HEK293 (cell line): ENCODE measurements around the gene FADS2.

ENCODE experiments used
- CTCF ChIA-PET: fragments of 350-600 bp; formaldehyde crosslinking; extraction: SDS; loops from one replicate; lab custom pipeline; 2021; ENCODE audit warnings: antibody characterized with exemption; lab: Yijun Ruan, JAX
- POLR2A ChIA-PET: fragments of 300-600 bp; formaldehyde crosslinking; extraction: SDS; loops from one replicate; lab custom pipeline; 2020; ENCODE audit warnings: antibody characterized with exemption, inconsistent platforms; lab: Yijun Ruan, JAX
- H3K27ac ChIP-seq: fragments of 200-500 bp; sonication (Bioruptor generic); 2 replicates; pipeline ENCODE4 v1.5.1; 2014; ENCODE audit warnings: low read depth, low read length, control low read depth, inconsistent platforms; ENCODE audit errors: extremely low read depth
- H3K36me3 ChIP-seq, 2 experiments: fragments of 200-500 bp in 1 of 2; sonication (Bioruptor generic) in 1 of 2; 1 replicate in 1 of 2; 2 replicates in 1 of 2; pipeline ENCODE4 v1.5.1; 2014 to 2017; ENCODE audit warnings: inconsistent platforms in 2 of 2, low read length in 2 of 2; ENCODE audit not compliant: control insufficient read depth in 2 of 2, insufficient read depth in 1 of 2
- H3K4me1 ChIP-seq: fragments of 200-500 bp; sonication (Bioruptor generic); 2 replicates; pipeline ENCODE4 v1.5.1; 2014; ENCODE audit warnings: mild to moderate bottlenecking, low read length, inconsistent platforms; ENCODE audit not compliant: control insufficient read depth, insufficient read depth
- H3K4me3 ChIP-seq: 2 replicates; pipeline ENCODE4 v1.5.1; 2011; ENCODE audit warnings: low read depth, mild to moderate bottlenecking, control low read depth, low read length, moderate library complexity
- H3K9me3 ChIP-seq: fragments of 200-500 bp; sonication (Bioruptor generic); 2 replicates; pipeline ENCODE4 v1.5.1; 2014; ENCODE audit warnings: low read depth, low read length, inconsistent platforms; ENCODE audit not compliant: control insufficient read depth, insufficient read depth
- HOXD13 ChIP-seq: sonication (generic); formaldehyde crosslinking; IDR thresholded peaks from 2 replicates; pipeline ENCODE4 v1.8.0; 2022; ENCODE audit warnings: missing genetic modification reagents, borderline replicate concordance
- KLF17 ChIP-seq: fragments of 450-650 bp; formaldehyde crosslinking; IDR thresholded peaks from 2 replicates; pipeline ENCODE4 v1.5.1; 2016; ENCODE audit warnings: missing biosample characterization, missing genetic modification characterization
- REST ChIP-seq: fragments of 450-650 bp; formaldehyde crosslinking; IDR thresholded peaks from 2 replicates; pipeline ENCODE4 v1.5.1; 2016; ENCODE audit warnings: missing biosample characterization, missing genetic modification characterization
- ZBTB21 ChIP-seq: fragments of 450-650 bp; formaldehyde crosslinking; IDR thresholded peaks from 2 replicates; pipeline ENCODE4 v1.5.1; 2017; ENCODE audit warnings: missing biosample characterization, missing genetic modification characterization
- ZNF132 ChIP-seq: fragments of 450-650 bp; formaldehyde crosslinking; IDR thresholded peaks from 2 replicates; pipeline ENCODE4 v1.5.1; 2017; ENCODE audit warnings: missing biosample characterization, missing genetic modification characterization, borderline replicate concordance
- ZNF221 ChIP-seq: fragments of 450-650 bp; formaldehyde crosslinking; IDR thresholded peaks from 2 replicates; pipeline ENCODE4 v1.5.1; 2017; ENCODE audit warnings: missing biosample characterization, missing genetic modification characterization, borderline replicate concordance
- ZNF280D ChIP-seq: fragments of 450-650 bp; formaldehyde crosslinking; IDR thresholded peaks from 2 replicates; pipeline ENCODE4 v1.5.1; 2016; ENCODE audit warnings: missing biosample characterization, missing genetic modification characterization
- ZNF292 ChIP-seq: fragments of 450-650 bp; formaldehyde crosslinking; IDR thresholded peaks from 2 replicates; pipeline ENCODE4 v1.5.1; 2016; ENCODE audit warnings: low read depth, missing biosample characterization, missing genetic modification characterization, borderline replicate concordance
- ZNF324 ChIP-seq: fragments of 450-650 bp; formaldehyde crosslinking; IDR thresholded peaks from 2 replicates; pipeline ENCODE4 v1.5.1; 2016; ENCODE audit warnings: missing biosample characterization, missing genetic modification characterization
- ZNF521 ChIP-seq: fragments of 450-650 bp; formaldehyde crosslinking; IDR thresholded peaks from 2 replicates; pipeline ENCODE4 v1.5.1; 2017; ENCODE audit warnings: missing biosample characterization, mild to moderate bottlenecking, missing genetic modification characterization
- ZNF544 ChIP-seq: fragments of 450-650 bp; formaldehyde crosslinking; IDR thresholded peaks from 2 replicates; pipeline ENCODE4 v1.5.0; 2017; ENCODE audit warnings: missing biosample characterization, missing genetic modification characterization
- ZNF645 ChIP-seq: fragments of 450-650 bp; formaldehyde crosslinking; IDR thresholded peaks from 2 replicates; pipeline ENCODE4; 2016; ENCODE audit warnings: missing biosample characterization, missing genetic modification characterization
- ZNF658 ChIP-seq: fragments of 450-650 bp; formaldehyde crosslinking; IDR thresholded peaks from 2 replicates; pipeline ENCODE4; 2016; ENCODE audit warnings: missing biosample characterization, missing genetic modification characterization
- ZNF660 ChIP-seq: fragments of 450-650 bp; IDR thresholded peaks from 2 replicates; pipeline ENCODE4 v1.5.1; 2018; ENCODE audit warnings: missing biosample characterization, mild to moderate bottlenecking, missing genetic modification characterization
- ZSCAN4 ChIP-seq: fragments of 450-650 bp; formaldehyde crosslinking; IDR thresholded peaks from 2 replicates; pipeline ENCODE4 v1.5.1; 2017; ENCODE audit warnings: missing biosample characterization, missing genetic modification characterization
- ZXDB ChIP-seq: fragments of 450-650 bp; formaldehyde crosslinking; IDR thresholded peaks from 2 replicates; pipeline ENCODE4 v1.5.1; 2016; ENCODE audit warnings: missing biosample characterization, missing genetic modification characterization

FADS2 gene

GRCh38 chr11:61832207-61832606, 4.1 kb downstream of the FADS2 start:
- ChIA-PET POLR2A (interaction anchor here (0.5 to 1.2 kb wide), 2 partner anchors 17 to 195 kb away, joined by 4 to 6 read pairs; no protein-coding TSS in a partner anchor), CTCF (interaction anchor here (0.8 kb wide), 1 partner anchor 35 kb away, joined by 3 read pairs; no protein-coding TSS in a partner anchor)
- Histone ChIP-seq H3K9me3 (no peaks in the 10 kb centered on the region), H3K27ac (no peak overlapping the region), H3K36me3 (no peaks in the 10 kb centered on the region), H3K4me3 (no peak overlapping the region), H3K4me1 (peaks cover 10% of the 10 kb centered on the region; the same call in 1 of the 2 replicates)
- TF ChIP-seq REST (tag by site-specific recombination) (peak; percentile 79), ZNF521 (tag by site-specific recombination) (no peak)

GRCh38 chr11:61832754-61833153, 4.7 kb downstream of the FADS2 start:
- CTCF ChIA-PET: no interaction called here
- H3K4me3 ChIP-seq: no peak overlapping the region
- H3K4me1 ChIP-seq: peaks cover 10% of the 10 kb centered on the region; the same call in 1 of the 2 replicates
- POLR2A ChIA-PET: no interaction called here
- no peaks in the 10 kb centered on the region for H3K36me3 ChIP-seq
- TF ChIP-seq ZXDB (tag by site-specific recombination) (no peak), KLF17 (tag by site-specific recombination) (no peak), ZNF132 (tag by site-specific recombination) (no peak), ZNF660 (no peak)
- TF ChIP-seq, all 188 proteins: peak for 0
- Histone ChIP-seq H3K27ac (no peak overlapping the region), H3K9me3 (no peaks in the 10 kb centered on the region)

- Histone ChIP-seq H3K27ac (no peak overlapping the region), H3K4me1 (peaks cover 10% of the 10 kb centered on the region; the same call in 1 of the 2 replicates), H3K9me3 (no peaks in the 10 kb centered on the region), H3K4me3 (no peak overlapping the region), H3K36me3 (no peaks in the 10 kb centered on the region; a peak in 1 of 3 replicates)
- no peak for TF ChIP-seq ZNF280D (tag by site-specific recombination)
- no peak for TF ChIP-seq ZNF221
- no peak for TF ChIP-seq ZNF324 (tag by site-specific recombination)
- TF ChIP-seq ZNF660: no peak
- no peak for TF ChIP-seq ZSCAN4 (tag by site-specific recombination)
- no peak for TF ChIP-seq ZBTB21
- no peak for TF ChIP-seq HOXD13
- no peak for TF ChIP-seq ZNF544
- TF ChIP-seq ZNF645 (tag by site-specific recombination): no peak
- no peak for TF ChIP-seq ZNF658 (tag by site-specific recombination)
- no peak for TF ChIP-seq ZNF292
- CTCF ChIA-PET: interaction anchor here (0.6 to 1.3 kb wide), 2 partner anchors 19 to 36 kb away, joined by 3 read pairs; no protein-coding TSS in a partner anchor
- POLR2A ChIA-PET: no interaction called here
Measured at GRCh38 chr11:61833471-61833870, 5.4 kb downstream of the FADS2 start.
